ENCODE results near the gene METTL9.
"Not testable (repeated sequence)": the region's sequence is repeated elsewhere in the genome, so short reads cannot be mapped to it uniquely, and the experiment has no call there.

METTL9 gene

DNA sequence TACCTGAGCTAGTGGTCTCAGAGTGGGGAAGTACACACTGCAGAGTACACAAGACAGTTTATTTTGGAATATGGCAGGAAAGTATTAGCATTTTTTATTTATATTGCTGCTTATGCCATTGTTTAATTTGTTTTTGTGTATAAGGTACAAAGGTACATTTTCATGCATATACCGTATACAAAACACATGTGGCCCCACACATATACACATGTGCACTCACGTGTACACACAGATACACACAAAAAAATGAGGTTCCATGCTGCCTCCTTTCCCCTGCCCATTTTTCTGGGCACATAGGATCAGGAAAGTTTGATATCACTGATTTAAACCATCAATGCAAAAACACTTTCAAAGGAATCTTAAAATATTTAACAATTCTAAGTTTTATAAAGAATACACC, 40.1 kb downstream of the METTL9 start:
- DNase-seq, result no peak

- no peak for DNase-seq
These were observed 42.5 kb downstream of the METTL9 start for GRCh38 chr16:21641916-21642315.

DNA sequence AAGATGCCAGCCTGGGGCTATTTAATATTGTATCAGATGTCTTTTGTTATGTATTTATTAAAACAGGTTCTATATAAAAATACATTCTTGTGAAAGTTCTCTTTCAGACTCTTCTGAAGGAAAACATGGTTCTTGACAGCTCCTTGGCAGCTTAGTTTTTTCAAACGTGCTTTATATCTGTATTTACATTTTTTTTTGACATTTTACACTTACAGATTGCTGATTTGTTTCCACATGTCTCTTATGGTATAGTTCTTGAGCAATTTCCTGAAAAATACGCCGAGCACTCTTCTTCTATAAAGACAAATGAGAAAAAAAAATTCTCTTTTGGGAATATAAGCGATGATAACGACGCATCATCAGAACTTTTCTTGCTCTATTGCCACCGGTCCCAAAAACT, 43.5 kb downstream of the METTL9 start:
- no peak for DNase-seq

- no peak for DNase-seq
These were observed 44.4 kb downstream of the METTL9 start for GRCh38 chr16:21643785-21644184.

- no peak for DNase-seq
These were observed 45.3 kb downstream of the METTL9 start for GRCh38 chr16:21644674-21645073.

- peak; percentile 32 for DNase-seq
These were observed 45.9 kb downstream of the METTL9 start for GRCh38 chr16:21645261-21645721.

GRCh38 chr16:21646091-21646490, 46.7 kb downstream of the METTL9 start:
- no peak for DNase-seq

DNA sequence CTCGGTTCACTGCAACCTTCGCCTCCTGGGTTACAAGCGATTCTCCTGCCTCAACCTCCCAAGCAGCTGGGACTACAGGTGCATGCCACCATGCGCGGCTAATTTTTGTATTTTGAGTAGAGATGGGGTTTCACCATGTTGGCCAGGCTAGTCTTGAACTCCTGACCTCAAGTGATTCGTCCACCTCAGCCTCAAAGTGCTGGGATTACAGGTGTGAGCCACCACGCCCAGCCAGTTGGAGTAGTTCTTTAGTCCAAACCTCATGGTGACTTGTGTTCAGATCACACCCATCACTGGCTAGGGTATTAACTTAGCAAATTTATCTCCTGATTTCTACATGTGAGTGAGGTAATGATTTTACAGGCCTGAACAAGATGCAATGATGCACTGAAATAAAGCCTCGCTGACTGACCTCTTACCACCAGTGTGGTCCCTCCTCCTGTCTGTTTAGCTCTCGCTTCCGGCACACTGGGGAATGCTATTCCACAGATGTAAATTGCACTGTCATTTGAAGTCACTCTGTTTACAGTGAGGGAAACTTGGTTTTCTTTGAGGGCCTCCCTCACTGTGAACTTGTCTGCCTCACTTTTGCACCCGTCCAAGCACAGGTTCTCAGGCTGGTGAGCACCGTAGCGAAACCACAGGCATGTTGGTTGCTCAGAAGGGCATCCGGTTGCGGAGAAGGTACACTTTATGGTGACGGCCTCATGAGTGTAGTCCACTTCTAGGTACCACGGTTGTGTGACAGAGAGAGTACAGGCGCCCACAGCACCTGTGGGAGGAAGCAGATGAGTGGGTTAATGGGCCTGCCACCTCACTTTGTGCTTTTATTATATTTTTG, 47.6 kb downstream of the METTL9 start:
- DNase-seq, result peak; percentile 73

DNA sequence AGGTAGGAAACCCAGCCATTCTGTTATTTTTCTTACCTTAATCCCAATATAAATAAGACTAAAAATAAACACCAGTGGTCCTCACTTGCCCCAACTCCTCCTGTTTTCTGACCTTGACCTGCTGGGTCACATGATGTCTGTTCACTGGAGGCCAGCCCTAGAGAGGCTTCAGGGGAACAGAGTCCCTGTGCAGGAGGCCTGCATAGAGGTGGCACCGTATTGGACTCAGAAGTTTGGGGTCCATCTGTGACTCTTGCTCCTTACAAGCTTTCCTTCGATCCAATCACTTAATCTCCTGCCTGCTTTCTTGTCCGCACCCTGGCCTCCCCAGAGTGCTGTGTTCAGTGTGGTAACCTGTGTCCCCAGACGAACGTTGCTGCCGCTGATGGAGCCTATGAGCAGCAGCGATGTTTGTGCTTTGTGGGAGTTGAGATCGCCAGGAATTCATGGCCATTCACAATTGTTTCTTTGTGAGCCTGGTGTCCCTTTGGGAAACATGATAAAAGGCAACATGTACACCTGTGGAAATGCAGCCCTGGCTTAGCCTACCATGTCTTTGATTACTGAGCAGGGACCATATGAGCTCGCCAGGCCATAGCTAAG, 48.3 kb downstream of the METTL9 start:
- DNase-seq, result no peak

DNA sequence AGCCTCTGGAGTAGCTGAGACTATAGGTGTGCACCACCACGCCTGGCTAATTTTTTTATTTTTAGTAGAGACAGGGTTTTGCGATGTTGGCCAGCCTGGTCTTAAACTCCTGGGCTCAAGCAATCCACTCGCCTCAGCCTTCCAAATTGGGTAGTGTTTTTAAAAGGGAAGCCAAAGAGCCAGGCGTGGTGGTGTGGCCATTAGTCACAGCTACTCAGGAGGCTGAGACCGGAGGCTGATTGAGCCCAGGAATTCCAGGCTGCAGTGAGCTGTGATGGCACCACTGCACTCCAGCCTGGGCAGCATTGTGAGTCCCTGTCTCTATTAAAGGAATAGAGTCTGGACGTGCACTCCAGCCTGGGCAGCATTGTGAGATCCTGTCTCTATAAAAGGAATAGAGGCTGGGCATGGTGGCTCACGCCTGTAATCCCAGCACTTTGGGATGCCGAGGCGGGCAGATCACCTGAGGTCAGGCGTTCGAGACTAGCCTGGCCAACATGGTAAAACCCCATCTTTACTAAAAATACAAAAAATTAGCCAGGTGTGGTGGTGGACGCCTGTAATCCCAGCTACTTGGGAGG, 50.5 kb downstream of the METTL9 start:
- not testable (repeated sequence) for DNase-seq

DNA sequence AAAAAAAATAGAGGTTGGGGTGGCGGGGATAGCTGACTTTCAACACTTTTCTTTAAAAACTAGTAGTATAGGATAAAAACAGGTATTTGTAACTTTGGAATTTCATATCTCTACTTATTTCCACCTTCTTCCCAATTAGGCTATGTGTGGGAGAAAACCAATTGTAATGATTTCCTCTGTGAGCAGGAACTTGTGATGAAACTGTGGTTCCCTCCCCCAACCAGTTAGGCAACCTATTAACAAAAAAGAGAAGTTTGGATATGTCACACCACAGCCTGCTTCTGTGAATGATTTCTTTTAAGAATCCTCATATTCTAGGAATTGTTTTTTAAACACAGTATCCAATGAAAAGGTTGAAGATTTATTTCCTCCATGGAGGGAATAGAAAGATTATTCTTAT, 51.1 kb downstream of the METTL9 start:
- no peak for DNase-seq

DNA sequence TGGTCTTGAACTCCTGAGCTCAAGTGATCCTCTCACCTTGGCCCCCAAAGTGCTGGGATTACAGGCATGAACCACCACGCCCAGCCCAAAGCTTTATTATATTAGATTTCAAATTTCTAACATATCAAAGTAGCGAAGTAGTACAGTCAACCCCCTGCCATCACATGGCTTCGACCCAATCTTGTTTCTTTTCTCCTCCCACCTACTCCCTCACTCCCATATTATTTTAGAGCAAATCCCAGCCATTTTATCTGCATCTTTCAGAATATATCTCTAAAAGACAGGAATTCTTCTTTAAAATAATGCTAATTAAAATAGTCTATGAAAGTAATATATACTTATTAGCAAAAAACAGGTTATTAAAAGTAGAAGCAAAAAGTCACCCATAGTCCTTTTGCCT, 52.1 kb downstream of the METTL9 start:
- DNase-seq, result no peak

- DNase-seq, result no peak
These were observed 53.1 kb downstream of the METTL9 start, which contains the start of gene IGSF6 for GRCh38 chr16:21652453-21652852. Gene IGSF6, minus strand, starts transcription at chr16:21652608. Its CDS starts 10 bp downstream, at chr16:21652598.

- DNase-seq, result no peak
These were observed 54.2 kb downstream of the METTL9 start for GRCh38 chr16:21653571-21653970.

GRCh38 chr16:21654466-21654865, 55.1 kb downstream of the METTL9 start:
- DNase-seq, result no peak

- no peak for DNase-seq
These were observed 55.5 kb downstream of the METTL9 start for GRCh38 chr16:21654881-21655280.

DNA sequence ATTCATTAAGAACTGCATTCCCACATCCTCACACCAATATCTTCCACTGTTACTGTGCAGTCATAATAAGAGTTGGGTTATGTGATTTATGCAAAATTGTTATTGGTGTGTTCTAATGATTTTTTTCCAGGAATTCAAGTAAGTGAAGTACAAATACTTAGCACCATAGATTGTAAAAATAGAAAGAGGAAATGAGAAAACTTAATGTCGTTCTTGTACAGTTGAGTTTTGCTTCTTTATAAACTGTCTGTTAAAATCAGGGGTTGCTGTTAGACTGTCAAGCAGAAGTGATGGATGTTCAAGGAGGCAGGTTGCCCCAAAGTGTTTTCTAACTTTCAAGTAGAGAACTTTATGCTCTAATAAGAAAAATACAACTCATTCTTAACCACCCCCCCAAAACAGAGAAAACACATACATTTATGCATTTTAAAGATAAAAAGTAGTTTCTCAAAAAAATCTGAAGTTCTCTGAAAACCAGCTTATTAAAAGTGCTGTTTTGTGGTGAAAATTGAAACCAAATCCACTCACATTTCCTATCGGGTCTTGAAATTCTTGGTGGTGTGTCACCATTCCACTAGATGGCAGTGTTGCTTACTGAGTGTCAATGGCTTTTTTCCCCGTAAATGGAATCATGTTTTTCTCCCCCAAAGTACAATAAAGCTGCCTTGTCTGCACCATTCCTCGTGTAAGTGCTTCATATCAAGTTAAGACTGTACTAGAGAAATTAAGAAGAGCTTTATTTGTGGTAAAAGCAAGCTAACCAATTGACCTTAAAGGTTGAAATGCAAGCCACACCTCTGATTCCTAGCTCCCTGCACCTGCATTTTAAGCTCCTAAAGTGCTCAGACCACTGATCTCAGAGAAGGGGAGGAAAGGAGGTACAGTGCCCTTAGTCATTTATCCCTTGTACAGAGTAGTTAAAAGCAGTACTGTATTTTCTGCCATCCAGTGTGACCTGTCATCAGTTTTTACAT, 57.7 kb downstream of the METTL9 start:
- no peak for DNase-seq

DNA sequence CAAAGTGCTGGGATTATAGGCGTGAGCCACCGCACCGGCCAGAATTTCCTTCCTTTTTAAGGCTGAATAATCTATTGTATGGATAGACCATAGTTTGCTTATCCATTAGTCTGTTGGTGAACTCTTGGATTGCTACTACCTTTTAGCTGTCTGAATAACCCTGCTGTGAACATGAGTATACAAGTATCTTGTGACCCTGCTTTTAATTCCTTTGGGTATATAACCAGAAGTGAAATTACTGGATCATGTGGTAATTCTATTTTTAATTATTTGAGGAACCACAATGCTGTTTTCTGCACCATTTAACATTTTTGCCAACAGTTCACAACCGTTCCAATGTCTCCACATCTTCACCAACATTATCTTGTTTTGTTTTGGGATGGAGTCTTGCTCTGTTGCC, 59.7 kb downstream of the METTL9 start:
- no peak for DNase-seq

DNA sequence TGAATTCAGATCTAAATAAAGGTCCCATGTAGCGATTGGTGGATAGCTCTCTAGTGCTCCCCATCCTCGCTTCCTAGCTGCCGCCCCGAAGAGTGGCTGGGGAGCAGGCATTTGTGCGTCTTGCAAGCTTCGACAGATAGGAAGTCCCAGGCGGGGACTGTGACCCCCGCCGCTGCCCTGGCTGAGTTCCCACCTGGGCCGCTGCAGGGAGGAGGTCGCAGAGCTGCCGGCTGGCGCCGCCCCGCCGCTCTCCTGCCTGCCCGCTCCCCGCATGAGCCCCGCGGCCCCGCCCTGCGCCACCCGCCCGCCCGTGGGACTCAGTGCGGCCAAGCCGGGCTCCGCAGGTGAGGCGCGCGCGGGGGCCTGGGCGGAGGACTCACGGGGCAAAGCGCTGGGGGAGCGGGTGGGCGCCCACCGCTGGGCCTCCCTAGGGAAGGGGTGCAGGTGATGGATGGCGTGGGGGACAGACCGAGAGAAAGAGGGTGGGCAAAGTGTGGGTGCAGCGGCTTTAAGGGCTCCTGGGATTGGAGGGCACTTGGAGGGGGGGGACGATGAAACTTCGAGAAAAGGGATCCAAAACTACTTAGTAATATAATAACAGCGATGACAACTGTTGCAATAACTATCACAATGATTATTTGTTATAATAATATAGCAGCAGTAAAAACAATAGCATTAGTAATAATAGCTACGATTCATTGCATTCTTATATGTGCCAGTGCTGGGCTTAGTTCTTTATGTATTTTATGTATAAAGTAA, 64.7 kb downstream of the METTL9 start, which contains the start of gene OTOA:
OTOA (plus strand) TSS at position 80 of the 759 bp plus-strand sequence. CDS start 14,547 bp downstream, outside the sequence.
- no peak for DNase-seq

- no peak for DNase-seq
These were observed 65.6 kb downstream of the METTL9 start for GRCh38 chr16:21664801-21665492.

GRCh38 chr16:21666772-21667171, 67.4 kb downstream of the METTL9 start:
- no peak for DNase-seq

All from activated effector memory CD4-positive, alpha-beta T cell treated with Interleukin-2 at 50 U/mL for 16 hours (primary cell).